IMR-90 (cell line): ENCODE results near the gene RCE1. TPM values are rescaled to one million over a fixed set of nuclear protein-coding genes. Genes with fewer than 3 reads are reported as not detected.
A peak's percentile ranks its signal among the peaks of the same experiment; 100 is the strongest.

ENCODE experiments used
- ATAC-seq: fragments of 200-7000 bp; cut with Tn5 transposase; 2 replicates; pipeline ENCODE4 v1.9.1; 2020; ENCODE audit warnings: low read depth, mild to moderate bottlenecking, moderate library complexity
- BruUV-seq: library from RNA; stranded (reverse); fragments of 400-500 nt; replicated peaks from 2 replicates; lab custom pipeline; 2021; lab: Mats Ljungman, UMichigan
- CTCF ChIA-PET: fragments of 300-600 bp; formaldehyde crosslinking; extraction: SDS; loops from one replicate; lab custom pipeline; 2021; ENCODE audit warnings: antibody characterized with exemption; lab: Yijun Ruan, JAX
- POLR2A ChIA-PET: fragments of 300-600 bp; sonication (Branson Sonifier 250); formaldehyde crosslinking; loops from one replicate; lab custom pipeline; 2022; ENCODE audit warnings: antibody characterized with exemption; ENCODE audit not compliant: unreplicated experiment; lab: Charles Lee
- DNase-seq: peaks from one replicate; pipeline ENCODE4 v3.0.0; 2013
- H2AFZ ChIP-seq: replicated peaks from 2 replicates; pipeline ENCODE3; 2013; ENCODE audit warnings: low read length, mild to moderate bottlenecking; ENCODE audit not compliant: poor library complexity
- H2AK5ac ChIP-seq: 2 replicates; pipeline ENCODE4 v1.6.1; 2013; ENCODE audit warnings: low read depth, low read length, inconsistent platforms
- H2AK9ac ChIP-seq: replicated peaks from 2 replicates; pipeline ENCODE3; 2013; ENCODE audit warnings: mild to moderate bottlenecking, low read depth, low read length, moderate library complexity; ENCODE audit not compliant: poor library complexity
- H2BK120ac ChIP-seq: 2 replicates; pipeline ENCODE4 v1.6.1; 2013; ENCODE audit warnings: low read depth, low read length, inconsistent platforms
- H2BK15ac ChIP-seq: 3 replicates; pipeline ENCODE4 v1.6.1; 2013; ENCODE audit warnings: low read depth, low read length, inconsistent platforms
- H2BK20ac ChIP-seq: 2 replicates; pipeline ENCODE4 v1.6.1; 2013; ENCODE audit warnings: low read depth, mild to moderate bottlenecking, inconsistent platforms, low read length, moderate library complexity
- H2BK5ac ChIP-seq: 2 replicates; pipeline ENCODE4 v1.6.1; 2013; ENCODE audit warnings: mild to moderate bottlenecking, low read depth, low read length, inconsistent platforms; ENCODE audit not compliant: poor library complexity, severe bottlenecking
- H3K14ac ChIP-seq: replicated peaks from 2 replicates; pipeline ENCODE4 v1.6.1; 2013; ENCODE audit warnings: low read depth, low read length, inconsistent platforms
- H3K18ac ChIP-seq: 2 replicates; pipeline ENCODE4 v1.6.1; 2013; ENCODE audit warnings: low read depth, low read length, control low read depth
- H3K23ac ChIP-seq: 2 replicates; pipeline ENCODE4 v1.6.1; 2013; ENCODE audit warnings: low read depth, low read length, inconsistent platforms
- H3K27ac ChIP-seq: 2 replicates; pipeline ENCODE4 v1.5.1; 2013; ENCODE audit warnings: mild to moderate bottlenecking, control low read depth, low read length; ENCODE audit not compliant: insufficient read depth
- H3K27me3 ChIP-seq: 2 replicates; pipeline ENCODE4 v1.6.1; 2013; ENCODE audit warnings: low read length; ENCODE audit not compliant: control insufficient read depth, insufficient read depth
- H3K36me3 ChIP-seq: 2 replicates; pipeline ENCODE4 v1.6.1; 2013; ENCODE audit warnings: low read length, mixed read lengths; ENCODE audit not compliant: control insufficient read depth, insufficient read depth
- H3K4ac ChIP-seq: 2 replicates; pipeline ENCODE4 v1.6.1; 2013; ENCODE audit warnings: low read depth, low read length, inconsistent platforms
- H3K4me1 ChIP-seq: 2 replicates; pipeline ENCODE4 v1.6.1; 2013; ENCODE audit warnings: low read length, mixed read lengths; ENCODE audit not compliant: control insufficient read depth, insufficient read depth
- H3K4me2 ChIP-seq: 2 replicates; pipeline ENCODE4 v1.6.1; 2013; ENCODE audit warnings: low read depth, mild to moderate bottlenecking, control low read depth, low read length, moderate library complexity
- H3K4me3 ChIP-seq: 2 replicates; pipeline ENCODE4 v1.5.1; 2013; ENCODE audit warnings: low read depth, mild to moderate bottlenecking, control low read depth, low read length, moderate library complexity; ENCODE audit not compliant: insufficient read depth
- H3K56ac ChIP-seq: 2 replicates; pipeline ENCODE4 v1.6.1; 2013; ENCODE audit warnings: low read length, inconsistent platforms; ENCODE audit not compliant: insufficient read depth; ENCODE audit errors: extremely low read depth
- H3K79me1 ChIP-seq, 2 experiments: 2 replicates each; pipeline ENCODE4 v1.6.1; 2013; ENCODE audit warnings: low read length in 2 of 2, inconsistent platforms in 1 of 2, low read depth in 1 of 2
- H3K9ac ChIP-seq: 2 replicates; pipeline ENCODE4 v1.6.1; 2013; ENCODE audit warnings: low read depth, low read length, control low read depth
- H3K9me1 ChIP-seq: 2 replicates; pipeline ENCODE4 v1.6.1; 2013; ENCODE audit warnings: low read length, inconsistent platforms; ENCODE audit not compliant: insufficient read depth
- H3K9me3 ChIP-seq: 2 replicates; pipeline ENCODE4 v1.6.1; 2013; ENCODE audit warnings: low read length; ENCODE audit not compliant: control insufficient read depth, insufficient read depth
- H4K20me1 ChIP-seq: 2 replicates; pipeline ENCODE4 v1.6.1; 2013; ENCODE audit warnings: low read length, inconsistent platforms; ENCODE audit not compliant: insufficient read depth
- H4K5ac ChIP-seq: 2 replicates; pipeline ENCODE4 v1.6.1; 2013; ENCODE audit warnings: mild to moderate bottlenecking, low read depth, low read length, control low read depth
- H4K8ac ChIP-seq, 2 experiments: 2 replicates each; pipeline ENCODE4 v1.6.1; 2013; ENCODE audit warnings: low read depth in 2 of 2, low read length in 2 of 2, control low read depth in 1 of 2, inconsistent platforms in 1 of 2
- H4K91ac ChIP-seq: 2 replicates; pipeline ENCODE4 v1.6.1; 2013; ENCODE audit warnings: low read depth, low read length, inconsistent platforms; ENCODE audit not compliant: insufficient read depth
- BHLHE40 ChIP-seq: fragments of 150-350 bp; IDR thresholded peaks from 2 replicates; pipeline ENCODE4 v1.6.1; 2016; ENCODE audit warnings: mild to moderate bottlenecking, low read depth, low read length
- CEBPB ChIP-seq: IDR thresholded peaks from 2 replicates; pipeline ENCODE4 v1.6.1; 2012; ENCODE audit warnings: low read depth, low read length, improper control_type of control experiment
- CHD1 ChIP-seq: IDR thresholded peaks from 2 replicates; pipeline ENCODE4 v1.6.1; 2012; ENCODE audit warnings: low read depth, low read length, improper control_type of control experiment
- FOS ChIP-seq: fragments of 150-350 bp; IDR thresholded peaks from 2 replicates; pipeline ENCODE4 v1.6.1; 2016; ENCODE audit warnings: low read depth, low read length
- MAFK ChIP-seq: IDR thresholded peaks from 2 replicates; pipeline ENCODE4 v1.6.1; 2012; ENCODE audit warnings: low read depth, low read length, improper control_type of control experiment
- MAZ ChIP-seq: IDR thresholded peaks from 2 replicates; pipeline ENCODE4 v1.6.1; 2012; ENCODE audit warnings: low read depth, mild to moderate bottlenecking, low read length, improper control_type of control experiment, moderate library complexity, borderline replicate concordance
- MXI1 ChIP-seq: IDR thresholded peaks from 2 replicates; pipeline ENCODE4 v1.6.1; 2012; ENCODE audit warnings: low read depth, mild to moderate bottlenecking, low read length, moderate library complexity, borderline replicate concordance
- NFE2L2 ChIP-seq: fragments of 150-350 bp; IDR thresholded peaks from 2 replicates; pipeline ENCODE4 v1.6.1; 2016; ENCODE audit warnings: low read depth, mild to moderate bottlenecking, low read length
- POLR2A ChIP-seq: IDR thresholded peaks from 2 replicates; pipeline ENCODE4 v1.6.1; 2012; ENCODE audit warnings: mild to moderate bottlenecking, low read depth, low read length
- RAD21 ChIP-seq: IDR thresholded peaks from 2 replicates; pipeline ENCODE4 v1.6.1; 2012; ENCODE audit warnings: low read length, improper control_type of control experiment
- RCOR1 ChIP-seq: IDR thresholded peaks from 2 replicates; pipeline ENCODE4 v1.6.1; 2012; ENCODE audit warnings: mild to moderate bottlenecking, low read length, improper control_type of control experiment; ENCODE audit not compliant: insufficient replicate concordance
- RFX5 ChIP-seq: IDR thresholded peaks from 2 replicates; pipeline ENCODE4 v1.8.0; 2012; ENCODE audit warnings: low read depth, mild to moderate bottlenecking, low read length, moderate library complexity
- SMC3 ChIP-seq: fragments of 150-350 bp; IDR thresholded peaks from 2 replicates; pipeline ENCODE4 v1.6.1; 2016; ENCODE audit warnings: low read depth, mild to moderate bottlenecking, antibody characterized with exemption, low read length, moderate library complexity
- USF2 ChIP-seq: fragments of 150-350 bp; IDR thresholded peaks from 2 replicates; pipeline ENCODE4 v1.6.1; 2017; ENCODE audit warnings: mild to moderate bottlenecking, antibody characterized with exemption, low read length, low read depth
- WGBS, 2 experiments: methylation state at CpG; one replicate each; pipeline versions ENCODE4 v1.1.5 to v1.1.7; 2013; ENCODE audit warnings: missing lambda C conversion rate in 2 of 2; ENCODE audit not compliant: insufficient read length in 1 of 2; ENCODE audit errors: extremely low coverage in 2 of 2; 5-methylcytosine and 5-hydroxymethylcytosine counted together
- dilution Hi-C: fragments of 300-500 bp; cut with HindIII; formaldehyde crosslinking; loops from one replicate; pipeline ENCODE4 v1.14.3; 2018; ENCODE audit warnings: low sequenced_read_pairs; ENCODE audit not compliant: unreplicated experiment
- in situ Hi-C: fragments of 300-500 bp; cut with MboI; formaldehyde crosslinking; loops from 3 replicates; pipeline ENCODE4 v1.14.3; 2019; ENCODE audit warnings: low sequenced_read_pairs, inconsistent platforms, mixed read lengths
- intact Hi-C: fragments of 100-400 bp; cut with micrococcal nuclease; formaldehyde crosslinking; loops from 2 replicates; pipeline ENCODE4 v1.10.0; 2022
- polyA plus RNA-seq, 3 experiments: library from polyadenylated mRNA; depleted of rRNA; stranded (reverse); fragments of >200 nt; gene quantifications; 2 replicates each; pipeline ENCODE4 v1.2.3, GENCODE V29; 2012; ENCODE audit warnings: low replicate concordance in 1 of 3
- total RNA-seq: library from RNA; depleted of rRNA; stranded (reverse); fragments of >200 nt; gene quantifications from 2 replicates; pipeline ENCODE4 v1.2.3, GENCODE V29; 2012
- TF ChIP-seq, protein P1 (sequence below): fragments of 150-350 bp; IDR thresholded peaks from 2 replicates; pipeline ENCODE4 v1.6.1; 2016; ENCODE audit warnings: low read depth, mild to moderate bottlenecking, low read length, moderate library complexity, borderline replicate concordance
- TF ChIP-seq, protein P2 (sequence below): conservative IDR thresholded peaks from 2 replicates; pipeline ENCODE4 v1.5.1; 2012; ENCODE audit warnings: mild to moderate bottlenecking, low read depth, low read length, improper control_type of control experiment

Gene RCE1
- total and polyA plus RNA-seq, 2 of the 4 experiments (the other 2 are of a cell fraction), result 6.6 to 19.4 TPM

GRCh38 chr11:66820901-66821300 is 22.3 kb upstream of the RCE1 start:
- in situ Hi-C loops, result no loop called here
- no peak overlapping the region for H2BK5ac ChIP-seq
- ATAC-seq (peak; percentile 21; the same call in 1 of the 2 replicates), DNase-seq (no peak)
- BruUV-seq, result no TSS peak
- dilution Hi-C loops, result no loop called here
- no peak overlapping the region for H4K8ac ChIP-seq
- H3K4me3 ChIP-seq, result no peak overlapping the region
- TF ChIP-seq POLR2A (no peak), SMC3 (no peak), FOS (no peak), RAD21 (no peak), CEBPB (no peak), USF2 (no peak), RCOR1 (no peak), CHD1 (no peak), MAFK (no peak), NFE2L2 (no peak), MXI1 (no peak), MAZ (no peak), RFX5 (no peak), BHLHE40 (no peak)
- TF ChIP-seq, protein P1, sequence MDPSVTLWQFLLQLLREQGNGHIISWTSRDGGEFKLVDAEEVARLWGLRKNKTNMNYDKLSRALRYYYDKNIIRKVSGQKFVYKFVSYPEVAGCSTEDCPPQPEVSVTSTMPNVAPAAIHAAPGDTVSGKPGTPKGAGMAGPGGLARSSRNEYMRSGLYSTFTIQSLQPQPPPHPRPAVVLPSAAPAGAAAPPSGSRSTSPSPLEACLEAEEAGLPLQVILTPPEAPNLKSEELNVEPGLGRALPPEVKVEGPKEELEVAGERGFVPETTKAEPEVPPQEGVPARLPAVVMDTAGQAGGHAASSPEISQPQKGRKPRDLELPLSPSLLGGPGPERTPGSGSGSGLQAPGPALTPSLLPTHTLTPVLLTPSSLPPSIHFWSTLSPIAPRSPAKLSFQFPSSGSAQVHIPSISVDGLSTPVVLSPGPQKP, result no peak
- TF ChIP-seq, protein P2, sequence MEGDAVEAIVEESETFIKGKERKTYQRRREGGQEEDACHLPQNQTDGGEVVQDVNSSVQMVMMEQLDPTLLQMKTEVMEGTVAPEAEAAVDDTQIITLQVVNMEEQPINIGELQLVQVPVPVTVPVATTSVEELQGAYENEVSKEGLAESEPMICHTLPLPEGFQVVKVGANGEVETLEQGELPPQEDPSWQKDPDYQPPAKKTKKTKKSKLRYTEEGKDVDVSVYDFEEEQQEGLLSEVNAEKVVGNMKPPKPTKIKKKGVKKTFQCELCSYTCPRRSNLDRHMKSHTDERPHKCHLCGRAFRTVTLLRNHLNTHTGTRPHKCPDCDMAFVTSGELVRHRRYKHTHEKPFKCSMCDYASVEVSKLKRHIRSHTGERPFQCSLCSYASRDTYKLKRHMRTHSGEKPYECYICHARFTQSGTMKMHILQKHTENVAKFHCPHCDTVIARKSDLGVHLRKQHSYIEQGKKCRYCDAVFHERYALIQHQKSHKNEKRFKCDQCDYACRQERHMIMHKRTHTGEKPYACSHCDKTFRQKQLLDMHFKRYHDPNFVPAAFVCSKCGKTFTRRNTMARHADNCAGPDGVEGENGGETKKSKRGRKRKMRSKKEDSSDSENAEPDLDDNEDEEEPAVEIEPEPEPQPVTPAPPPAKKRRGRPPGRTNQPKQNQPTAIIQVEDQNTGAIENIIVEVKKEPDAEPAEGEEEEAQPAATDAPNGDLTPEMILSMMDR, result no peak
- no peaks in the 10 kb centered on the region for H3K79me1 ChIP-seq
- H3K9me3 ChIP-seq, result no peaks in the 10 kb centered on the region
- no peak overlapping the region for H2AFZ ChIP-seq
- no peak overlapping the region for H4K91ac ChIP-seq
- ChIA-PET CTCF (interaction anchor here (1.3 kb wide), 1 partner anchor 13 kb away, joined by 4 read pairs; no protein-coding TSS in a partner anchor), POLR2A (no interaction called here)
- H3K36me3 ChIP-seq, result peaks cover 2% of the 10 kb centered on the region; the same call in 1 of the 2 replicates
- no peak overlapping the region for H3K56ac ChIP-seq
- intact Hi-C loops, result no loop called here
- H2AK5ac ChIP-seq, result no peak overlapping the region
- H3K9me1 ChIP-seq, result no peaks in the 10 kb centered on the region
- H3K27ac ChIP-seq, result no peak overlapping the region
- H2AK9ac ChIP-seq, result no peak overlapping the region
- no peak overlapping the region for H4K5ac ChIP-seq
- no peak overlapping the region for H3K9ac ChIP-seq
- no CpG with 5 or more reads among the region's 3 CpGs for WGBS, 2 experiments
- H2BK15ac ChIP-seq, result no peak overlapping the region
- no peak overlapping the region for H2BK120ac ChIP-seq
- H3K14ac ChIP-seq, result no peak overlapping the region
- H3K23ac ChIP-seq, result no peak overlapping the region
- H3K4me2 ChIP-seq, result no peak overlapping the region
- no peak overlapping the region for H3K4ac ChIP-seq
- H3K27me3 ChIP-seq, result no peaks in the 10 kb centered on the region
- peaks cover 2% of the 10 kb centered on the region; the same call in 1 of the 2 replicates for H3K4me1 ChIP-seq
- H2BK20ac ChIP-seq, result no peak overlapping the region
- no peaks in the 10 kb centered on the region for H4K20me1 ChIP-seq
- no peak overlapping the region for H3K18ac ChIP-seq
